Activated B cell treated with CpG ODN at 0.5 μM for 24 hours (primary cell): ENCODE measurements around the gene CFAP65. TPM values are rescaled to one million over a fixed set of nuclear protein-coding genes. Genes with fewer than 3 reads are reported as not detected.

Source experiments
- ATAC-seq: fragments of 200-7000 bp; cut with Tn5 transposase; one replicate; pipeline ENCODE4 v1.10.0; 2021; ENCODE audit warnings: low read depth, mild to moderate bottlenecking, moderate library complexity
- CTCF ChIA-PET: fragments of 350-600 bp; sonication (Branson Sonifier 250); formaldehyde crosslinking; loops from one replicate; lab custom pipeline; 2021; ENCODE audit warnings: antibody characterized with exemption; lab: Charles Lee
- POLR2A ChIA-PET: fragments of 350-600 bp; sonication (Branson Sonifier 250); formaldehyde crosslinking; loops from one replicate; lab custom pipeline; 2021; ENCODE audit warnings: antibody characterized with exemption; lab: Charles Lee
- DNase-seq: peaks from one replicate; pipeline ENCODE4 v3.0.0; 2022
- H3K27ac Mint-ChIP-seq: one replicate; pipeline ENCODE4 v1.8.0; 2020; ENCODE audit warnings: mixed read lengths
- H3K27me3 Mint-ChIP-seq: one replicate; pipeline ENCODE4 v1.8.0; 2021; ENCODE audit warnings: mixed read lengths
- H3K36me3 Mint-ChIP-seq: one replicate; pipeline ENCODE4 v1.8.0; 2021; ENCODE audit warnings: low read depth, mixed read lengths
- H3K4me1 Mint-ChIP-seq: one replicate; pipeline ENCODE4 v1.8.0; 2021; ENCODE audit warnings: mixed read lengths
- H3K4me3 Mint-ChIP-seq: one replicate; pipeline ENCODE4 v1.8.0; 2020; ENCODE audit warnings: mild to moderate bottlenecking, mixed read lengths
- H3K9me3 Mint-ChIP-seq: one replicate; pipeline ENCODE4 v1.8.0; 2020; ENCODE audit warnings: mixed read lengths
- CTCF ChIP-seq: fragments of 200-600 bp; IDR thresholded peaks from one replicate; pipeline ENCODE4 v1.8.0; 2022; ENCODE audit warnings: antibody characterized with exemption, mild to moderate bottlenecking
- intact Hi-C: fragments of 100-400 bp; cut with micrococcal nuclease; formaldehyde crosslinking; loops from one replicate; pipeline ENCODE4 v1.15.1; 2024
- total RNA-seq: library from RNA; stranded (reverse); gene quantifications from 2 replicates; pipeline ENCODE4 v1.2.3, GENCODE V29; 2022

CFAP65 gene
- total RNA-seq, 1 donor from 2014 or later = not detected

GRCh38 chr2:218954541-218955300 lies 86.6 kb downstream of the CFAP65 start:
- H3K4me3 Mint-ChIP-seq = no peak overlapping the region
- intact Hi-C loops = no loop called here
- no peaks in the 10 kb centered on the region for H3K9me3 Mint-ChIP-seq
- no peak overlapping the region for H3K27ac Mint-ChIP-seq
- ChIA-PET POLR2A (no interaction called here), CTCF (no interaction called here)
- peaks cover 50% of the 10 kb centered on the region for H3K27me3 Mint-ChIP-seq
- no peak for ATAC-seq
- H3K36me3 Mint-ChIP-seq = no peaks in the 10 kb centered on the region
- no peak for DNase-seq
- no peak for TF ChIP-seq CTCF
- H3K4me1 Mint-ChIP-seq = peaks cover 6% of the 10 kb centered on the region

- H3K27ac Mint-ChIP-seq = no peak overlapping the region
- no peak for DNase-seq
These were observed 87.9 kb downstream of the CFAP65 start for GRCh38 chr2:218953366-218953954.

More at GRCh38 chr2:218953366-218953954, 87.9 kb downstream of the CFAP65 start:
- Mint-ChIP-seq H3K9me3 (no peaks in the 10 kb centered on the region), H3K27me3 (peaks cover 44% of the 10 kb centered on the region), H3K36me3 (no peaks in the 10 kb centered on the region), H3K4me1 (no peaks in the 10 kb centered on the region), H3K4me3 (no peak overlapping the region)
- CTCF ChIA-PET = interaction anchor here (1.2 to 1.3 kb wide), 2 partner anchors 55 to 77 kb away, joined by 3 read pairs; no protein-coding TSS in a partner anchor
- no peak for ATAC-seq
- intact Hi-C loops = no loop called here
- no peak for TF ChIP-seq CTCF
- POLR2A ChIA-PET = interaction anchor here (0.7 kb wide), 1 partner anchor 9 kb away, joined by 3 read pairs; no protein-coding TSS in a partner anchor

Other genes starting within 250 kb of the CFAP65 start
- gene PRKAG3, start 209.7 kb downstream of the CFAP65 start, total RNA-seq = not detected in 2 replicates
- 0.83 and 0.89 TPM in 2 replicates for gene WNT6, start 181.7 kb downstream of the CFAP65 start, total RNA-seq
- 26.9 and 31.8 TPM in 2 replicates for gene WNT10A, start 160.7 kb downstream of the CFAP65 start, total RNA-seq
- 0.07 TPM in 1 of 2 replicates, not detected in the other for gene CDK5R2, start 81.8 kb downstream of the CFAP65 start, total RNA-seq
- gene FEV, start 56.3 kb downstream of the CFAP65 start, total RNA-seq = not detected in 2 replicates
- gene CRYBA2, start 48.1 kb downstream of the CFAP65 start, total RNA-seq = not detected in 2 replicates
- 0.10 TPM in 1 of 2 replicates, not detected in the other for gene IHH, start 19.4 kb upstream of the CFAP65 start, total RNA-seq
- gene NHEJ1, start 119.3 kb upstream of the CFAP65 start, total RNA-seq = 19.1 and 25.0 TPM in 2 replicates
- 4.5 and 4.9 TPM in 2 replicates for gene SLC23A3, start 128.5 kb upstream of the CFAP65 start, total RNA-seq
- 144 and 147 TPM in 2 replicates for gene CNPPD1, start 135.4 kb upstream of the CFAP65 start, total RNA-seq
- gene RETREG2, start 136.8 kb upstream of the CFAP65 start, total RNA-seq = 60.5 and 78.6 TPM in 2 replicates
- 39.9 and 47.2 TPM in 2 replicates for gene ZFAND2B, start 165.3 kb upstream of the CFAP65 start, total RNA-seq
- gene ABCB6, start 177.4 kb upstream of the CFAP65 start, total RNA-seq = 12.1 and 16.6 TPM in 2 replicates
- gene ATG9A, start 188.1 kb upstream of the CFAP65 start, total RNA-seq = 28.3 and 38.3 TPM in 2 replicates
- gene ANKZF1, start 188.3 kb upstream of the CFAP65 start, total RNA-seq = 96.0 and 105 TPM in 2 replicates
- 4.5 and 4.6 TPM in 2 replicates for gene GLB1L, start 203.9 kb upstream of the CFAP65 start, total RNA-seq
- gene STK16, start 204.0 kb upstream of the CFAP65 start, total RNA-seq = 31.0 and 36.5 TPM in 2 replicates
- 0.20 TPM in 1 of 2 replicates, not detected in the other for gene TUBA4B, start 211.7 kb upstream of the CFAP65 start, total RNA-seq
- gene TUBA4A, start 212.4 kb upstream of the CFAP65 start, total RNA-seq = 184 and 192 TPM in 2 replicates
- 59.0 and 71.1 TPM in 2 replicates for gene DNAJB2, start 237.8 kb upstream of the CFAP65 start, total RNA-seq